ENCODE results near the gene NKIRAS1.

DNA sequence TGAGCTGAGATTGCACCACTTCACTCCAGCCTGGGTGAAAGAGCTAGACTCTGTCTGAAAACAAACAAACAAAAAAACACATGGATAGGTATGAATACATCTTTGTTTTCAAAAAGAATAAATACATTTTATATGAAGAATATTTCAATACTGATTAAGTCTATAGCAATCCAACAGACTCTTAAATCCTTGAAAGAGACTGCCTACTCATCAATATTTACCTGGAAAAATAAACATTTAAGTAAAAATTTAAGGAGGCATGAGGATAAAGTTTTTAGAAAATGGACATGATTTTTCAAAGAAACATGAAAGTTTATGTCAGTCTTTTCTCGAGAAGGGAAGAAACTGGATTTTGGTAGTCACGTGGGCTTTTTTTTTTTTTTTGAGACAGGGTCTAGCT is 5.4 kb downstream of the NKIRAS1 start:
- TF ChIP-seq POLR2A (IDR thresholded peaks at IDR 0.05): no peak
- TF ChIP-seq, protein P1, sequence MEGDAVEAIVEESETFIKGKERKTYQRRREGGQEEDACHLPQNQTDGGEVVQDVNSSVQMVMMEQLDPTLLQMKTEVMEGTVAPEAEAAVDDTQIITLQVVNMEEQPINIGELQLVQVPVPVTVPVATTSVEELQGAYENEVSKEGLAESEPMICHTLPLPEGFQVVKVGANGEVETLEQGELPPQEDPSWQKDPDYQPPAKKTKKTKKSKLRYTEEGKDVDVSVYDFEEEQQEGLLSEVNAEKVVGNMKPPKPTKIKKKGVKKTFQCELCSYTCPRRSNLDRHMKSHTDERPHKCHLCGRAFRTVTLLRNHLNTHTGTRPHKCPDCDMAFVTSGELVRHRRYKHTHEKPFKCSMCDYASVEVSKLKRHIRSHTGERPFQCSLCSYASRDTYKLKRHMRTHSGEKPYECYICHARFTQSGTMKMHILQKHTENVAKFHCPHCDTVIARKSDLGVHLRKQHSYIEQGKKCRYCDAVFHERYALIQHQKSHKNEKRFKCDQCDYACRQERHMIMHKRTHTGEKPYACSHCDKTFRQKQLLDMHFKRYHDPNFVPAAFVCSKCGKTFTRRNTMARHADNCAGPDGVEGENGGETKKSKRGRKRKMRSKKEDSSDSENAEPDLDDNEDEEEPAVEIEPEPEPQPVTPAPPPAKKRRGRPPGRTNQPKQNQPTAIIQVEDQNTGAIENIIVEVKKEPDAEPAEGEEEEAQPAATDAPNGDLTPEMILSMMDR (IDR thresholded peaks at IDR 0.05 in 4 of 5, conservative IDR thresholded peaks at IDR 0.05 in 1 of 5): no peak
